HCT116 (cell line): ENCODE measurements around the gene PROB1. TPM values are rescaled to one million over a fixed set of nuclear protein-coding genes. Genes with fewer than 3 reads are reported as not detected.

Experiments
- ATAC-seq: fragments of 200-7000 bp; cut with Tn5 transposase; 2 replicates; pipeline ENCODE4 v1.9.1; 2020; ENCODE audit warnings: mild to moderate bottlenecking, moderate library complexity
- BruUV-seq: library from RNA; stranded (reverse); fragments of 400-500 nt; replicated peaks from 2 replicates; lab custom pipeline; 2021; lab: Mats Ljungman, UMichigan
- CTCF ChIA-PET: fragments of 300-600 bp; sonication (Branson Sonifier 250); formaldehyde crosslinking; loops from one replicate; lab custom pipeline; 2021; ENCODE audit warnings: antibody characterized with exemption; lab: Charles Lee
- POLR2A ChIA-PET: fragments of 300-600, 350-600 bp; sonication (Branson Sonifier 250); formaldehyde crosslinking; loops from one replicate; lab custom pipeline; 2021; ENCODE audit warnings: antibody characterized with exemption; lab: Charles Lee
- RAD21 ChIA-PET, 2 experiments: fragments of 300-600 bp; sonication (Branson Sonifier 250); formaldehyde crosslinking; loops; one replicate each; lab custom pipeline; 2023; ENCODE audit warnings: low total read pairs in 2 of 2; ENCODE audit not compliant: uncharacterized antibody in 2 of 2, unreplicated experiment in 2 of 2, low non-redundant PET in 1 of 2; lab: Charles Lee
- DNase-seq: peaks from one replicate; pipeline ENCODE4 v3.0.0-alpha.2; 2010; ENCODE audit warnings: low read depth, low spot score
- H2AFZ ChIP-seq: fragments of 200-600 bp; shearing (Covaris generic), sonication (generic); 2 replicates; pipeline ENCODE4 v1.6.1; 2017; ENCODE audit warnings: low read depth, mixed run types, mixed read lengths, antibody characterized with exemption, low read length; ENCODE audit not compliant: poor library complexity, severe bottlenecking
- H3K27ac ChIP-seq: 2 replicates; pipeline ENCODE4 v1.5.1; 2012; ENCODE audit warnings: low read depth, low read length
- H3K27me3 ChIP-seq: fragments of 200-600 bp; sonication (generic); 2 replicates; pipeline ENCODE4 v1.6.1; 2016; ENCODE audit warnings: mixed run types, low read length, mixed read lengths; ENCODE audit not compliant: insufficient read depth
- H3K36me3 ChIP-seq, 2 experiments: fragments of 200-500 bp in 1 of 2; fragments of 200-600 bp in 1 of 2; sonication (Bioruptor generic) in 1 of 2; sonication (generic) in 1 of 2; 2 replicates each; pipeline versions ENCODE4 v1.5.1 to v1.6.1; 2014 to 2016; ENCODE audit warnings: low read length in 2 of 2, inconsistent platforms in 1 of 2, mixed read lengths in 1 of 2, mixed run types in 1 of 2; ENCODE audit not compliant: insufficient read depth in 2 of 2, control insufficient read depth in 1 of 2
- H3K4me1 ChIP-seq, 2 experiments: fragments of 200-600 bp in 1 of 2; sonication (generic) in 1 of 2; 2 replicates each; pipeline versions ENCODE4 v1.5.1 to v1.6.1; 2012 to 2017; ENCODE audit warnings: low read length in 2 of 2, inconsistent platforms in 1 of 2, mild to moderate bottlenecking in 1 of 2, mixed read lengths in 1 of 2, mixed run types in 1 of 2, moderate library complexity in 1 of 2; ENCODE audit not compliant: insufficient read depth in 2 of 2, control insufficient read depth in 1 of 2
- H3K4me2 ChIP-seq: fragments of 200-600 bp; sonication (generic); 2 replicates; pipeline ENCODE4 v1.6.1; 2017; ENCODE audit warnings: mixed run types, low read length, mixed read lengths
- H3K4me3 ChIP-seq, 2 experiments: fragments of 200-600 bp in 1 of 2; sonication (generic) in 1 of 2; replicated peaks in 1 of 2; 2 replicates each; pipeline ENCODE4 v1.5.1; 2011 to 2016; ENCODE audit warnings: low read length in 2 of 2, control low read depth in 1 of 2, low read depth in 1 of 2, mild to moderate bottlenecking in 1 of 2, mixed read lengths in 1 of 2, mixed run types in 1 of 2
- H3K79me2 ChIP-seq: fragments of 200-600 bp; sonication (generic); 2 replicates; pipeline ENCODE4 v1.6.1; 2017; ENCODE audit warnings: mild to moderate bottlenecking, mixed run types, low read length, moderate library complexity, mixed read lengths; ENCODE audit not compliant: insufficient read depth
- H3K9ac ChIP-seq: fragments of 200-600 bp; sonication (generic); 2 replicates; pipeline ENCODE4 v1.6.1; 2016; ENCODE audit warnings: low read length, mixed read lengths
- H3K9me2 ChIP-seq: fragments of 200-600 bp; sonication (generic), shearing (Covaris generic); 2 replicates; pipeline ENCODE4 v1.6.1; 2017; ENCODE audit warnings: mixed run types, mild to moderate bottlenecking, moderate library complexity; ENCODE audit not compliant: insufficient read depth
- H3K9me3 ChIP-seq, 2 experiments: fragments of 200-500 bp in 1 of 2; fragments of 200-600 bp in 1 of 2; sonication (Bioruptor generic) in 1 of 2; sonication (generic) in 1 of 2; 2 replicates each; pipeline ENCODE4 v1.6.1; 2014 to 2017; ENCODE audit warnings: low read length in 2 of 2, mixed read lengths in 2 of 2, inconsistent platforms in 1 of 2, low read depth in 1 of 2, mild to moderate bottlenecking in 1 of 2, mixed run types in 1 of 2, moderate library complexity in 1 of 2; ENCODE audit not compliant: control insufficient read depth in 1 of 2, insufficient read depth in 1 of 2
- H4K20me1 ChIP-seq: fragments of 200-600 bp; sonication (generic), shearing (Covaris generic); 2 replicates; pipeline ENCODE4 v1.6.1; 2017; ENCODE audit warnings: mixed run types, mild to moderate bottlenecking, moderate library complexity; ENCODE audit not compliant: insufficient read depth
- ATF3 ChIP-seq: IDR thresholded peaks from 2 replicates; pipeline ENCODE4 v1.6.1; 2012
- CBX3 ChIP-seq: IDR thresholded peaks from 2 replicates; pipeline ENCODE4 v1.6.1; 2012; ENCODE audit warnings: low read depth
- CEBPB ChIP-seq: IDR thresholded peaks from 2 replicates; pipeline ENCODE4 v1.6.1; 2012; ENCODE audit warnings: low read depth
- ELF1 ChIP-seq: IDR thresholded peaks from 2 replicates; pipeline ENCODE4 v1.6.1; 2012; ENCODE audit warnings: low read depth, borderline replicate concordance
- EZH2phosphoT487 ChIP-seq: fragments of 200-600 bp; IDR thresholded peaks from 2 replicates; pipeline ENCODE4 v1.6.1; 2018; ENCODE audit warnings: antibody characterized with exemption, borderline replicate concordance
- FOSL1 ChIP-seq: IDR thresholded peaks from 2 replicates; pipeline ENCODE4 v1.6.1; 2012; ENCODE audit warnings: low read depth
- JUND ChIP-seq: IDR thresholded peaks from 2 replicates; pipeline ENCODE4 v1.6.1; 2012
- POLR2A ChIP-seq: IDR thresholded peaks from 2 replicates; pipeline ENCODE4 v1.7.0; 2011; ENCODE audit warnings: borderline replicate concordance; ENCODE audit not compliant: insufficient read depth, insufficient read length; ENCODE audit errors: extremely low read depth
- POLR2AphosphoS5 ChIP-seq: IDR thresholded peaks from 2 replicates; pipeline ENCODE4 v1.6.1; 2011; ENCODE audit warnings: mild to moderate bottlenecking, low read depth, low read length, moderate library complexity
- RAD21 ChIP-seq: IDR thresholded peaks from 2 replicates; pipeline ENCODE4 v1.6.1; 2012; ENCODE audit warnings: low read depth, mild to moderate bottlenecking
- REST ChIP-seq: IDR thresholded peaks from 2 replicates; pipeline ENCODE4 v1.6.1; 2012; ENCODE audit warnings: low read depth
- SIN3A ChIP-seq: IDR thresholded peaks from 2 replicates; pipeline ENCODE4 v1.6.1; 2012; ENCODE audit warnings: low read depth
- SP1 ChIP-seq: IDR thresholded peaks from 2 replicates; pipeline ENCODE4 v1.6.1; 2012; ENCODE audit warnings: low read depth
- SRF ChIP-seq: IDR thresholded peaks from 2 replicates; pipeline ENCODE4 v1.6.1; 2012; ENCODE audit warnings: low read depth
- ZBTB33 ChIP-seq: IDR thresholded peaks from 2 replicates; pipeline ENCODE4 v1.6.1; 2011; ENCODE audit warnings: mild to moderate bottlenecking, low read length, moderate library complexity; ENCODE audit not compliant: insufficient replicate concordance; ENCODE audit errors: extremely low read depth
- ZFX ChIP-seq: fragments of 450-650 bp; IDR thresholded peaks from 2 replicates; pipeline ENCODE4 v1.6.1; 2017
- ZNF274 ChIP-seq: fragments of 200-500 bp; sonication (Bioruptor generic); IDR thresholded peaks from 2 replicates; pipeline ENCODE4 v1.6.1; 2014; ENCODE audit warnings: mild to moderate bottlenecking, low read depth, low read length, inconsistent platforms
- intact Hi-C: fragments of 100-400 bp; cut with micrococcal nuclease; formaldehyde crosslinking; loops from 2 replicates; pipeline ENCODE4 v1.10.0; 2022
- total RNA-seq: library from RNA; stranded (reverse); gene quantifications from one replicate; pipeline ENCODE4 v1.2.1, GENCODE V29; 2021; ENCODE audit not compliant: unreplicated experiment
- TF ChIP-seq, protein P1 (sequence below): IDR thresholded peaks from 2 replicates; pipeline ENCODE4 v1.6.1; 2012
- TF ChIP-seq, protein P2 (sequence below), 3 experiments: fragments of 200-600 bp in 1 of 3; sonication (generic) in 1 of 3; IDR thresholded peaks in 2 of 3; conservative IDR thresholded peaks in 1 of 3; 2 replicates each; pipeline ENCODE4 v1.5.1; 2012 to 2017; ENCODE audit warnings: low read depth in 2 of 3, low read length in 2 of 3, antibody characterized with exemption in 1 of 3, borderline replicate concordance in 1 of 3, control low read depth in 1 of 3, mild to moderate bottlenecking in 1 of 3, mixed read lengths in 1 of 3, mixed run types in 1 of 3, moderate library complexity in 1 of 3; ENCODE audit not compliant: insufficient read depth in 1 of 3

The PROB1 gene
- total RNA-seq, 1 experiment from 2014 or later = 1.7 TPM

GRCh38 chr5:139387611-139388197 lies 7.2 kb downstream of the PROB1 start:
- ATAC-seq (no peak), DNase-seq (no peak)
- H3K79me2 ChIP-seq = no peaks in the 10 kb centered on the region; the same call in 1 of the 2 replicates
- ChIA-PET CTCF (no interaction called here), RAD21 (interaction anchor here in 1 of 2 experiments (1.0 kb wide), 1 partner anchor 45 kb away, joined by 5 read pairs; no protein-coding TSS in a partner anchor), POLR2A (no interaction called here)
- no peaks in the 10 kb centered on the region for H3K9me3 ChIP-seq
- TF ChIP-seq SRF (no peak), JUND (no peak), ATF3 (no peak), REST (no peak), RAD21 (no peak), CEBPB (no peak), SP1 (no peak), POLR2A (no peak), ZBTB33 (no peak), ELF1 (no peak), ZFX (no peak), POLR2AphosphoS5 (no peak), FOSL1 (no peak), EZH2phosphoT487 (no peak), SIN3A (no peak), ZNF274 (no peak), CBX3 (no peak)
- TF ChIP-seq, protein P1, sequence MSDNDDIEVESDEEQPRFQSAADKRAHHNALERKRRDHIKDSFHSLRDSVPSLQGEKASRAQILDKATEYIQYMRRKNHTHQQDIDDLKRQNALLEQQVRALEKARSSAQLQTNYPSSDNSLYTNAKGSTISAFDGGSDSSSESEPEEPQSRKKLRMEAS = no peak
- TF ChIP-seq, protein P2, sequence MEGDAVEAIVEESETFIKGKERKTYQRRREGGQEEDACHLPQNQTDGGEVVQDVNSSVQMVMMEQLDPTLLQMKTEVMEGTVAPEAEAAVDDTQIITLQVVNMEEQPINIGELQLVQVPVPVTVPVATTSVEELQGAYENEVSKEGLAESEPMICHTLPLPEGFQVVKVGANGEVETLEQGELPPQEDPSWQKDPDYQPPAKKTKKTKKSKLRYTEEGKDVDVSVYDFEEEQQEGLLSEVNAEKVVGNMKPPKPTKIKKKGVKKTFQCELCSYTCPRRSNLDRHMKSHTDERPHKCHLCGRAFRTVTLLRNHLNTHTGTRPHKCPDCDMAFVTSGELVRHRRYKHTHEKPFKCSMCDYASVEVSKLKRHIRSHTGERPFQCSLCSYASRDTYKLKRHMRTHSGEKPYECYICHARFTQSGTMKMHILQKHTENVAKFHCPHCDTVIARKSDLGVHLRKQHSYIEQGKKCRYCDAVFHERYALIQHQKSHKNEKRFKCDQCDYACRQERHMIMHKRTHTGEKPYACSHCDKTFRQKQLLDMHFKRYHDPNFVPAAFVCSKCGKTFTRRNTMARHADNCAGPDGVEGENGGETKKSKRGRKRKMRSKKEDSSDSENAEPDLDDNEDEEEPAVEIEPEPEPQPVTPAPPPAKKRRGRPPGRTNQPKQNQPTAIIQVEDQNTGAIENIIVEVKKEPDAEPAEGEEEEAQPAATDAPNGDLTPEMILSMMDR (IDR thresholded peaks at IDR 0.05 in 2 of 3, conservative IDR thresholded peaks at IDR 0.05 in 1 of 3; ENCODE audit: borderline replicate concordance in 1 of 3, insufficient read depth in 1 of 3, low read depth in 2 of 3, low read length in 2 of 3) = no peak
- BruUV-seq = no TSS peak
- intact Hi-C loops = no loop called here
- H3K4me2 ChIP-seq = no peak overlapping the region
- H3K4me3 ChIP-seq = no peak overlapping the region
- no peak overlapping the region for H3K27ac ChIP-seq
- no peaks in the 10 kb centered on the region for H3K9me2 ChIP-seq
- H2AFZ ChIP-seq = no peak overlapping the region
- no peaks in the 10 kb centered on the region for H4K20me1 ChIP-seq
- H3K4me1 ChIP-seq = peaks cover 18 to 27% of the 10 kb centered on the region in 2 experiments
- H3K36me3 ChIP-seq = no peaks in the 10 kb centered on the region
- no peaks in the 10 kb centered on the region for H3K27me3 ChIP-seq
- no peak overlapping the region for H3K9ac ChIP-seq
